DMS79 (cell line): Measurements from ENCODE around the gene ORAI2.
"Not testable (repeated sequence)": the region's sequence is repeated elsewhere in the genome, so short reads cannot be mapped to it uniquely, and the experiment has no call there.

Source experiments
- DNase-seq: peaks from one replicate; lab custom pipeline; 2025; lab: John Stamatoyannopoulos, UW

Gene ORAI2

GRCh38 chr7:102469972-102470825 is 36.8 kb downstream of the ORAI2 start:
- DNase-seq: no peak

DNA sequence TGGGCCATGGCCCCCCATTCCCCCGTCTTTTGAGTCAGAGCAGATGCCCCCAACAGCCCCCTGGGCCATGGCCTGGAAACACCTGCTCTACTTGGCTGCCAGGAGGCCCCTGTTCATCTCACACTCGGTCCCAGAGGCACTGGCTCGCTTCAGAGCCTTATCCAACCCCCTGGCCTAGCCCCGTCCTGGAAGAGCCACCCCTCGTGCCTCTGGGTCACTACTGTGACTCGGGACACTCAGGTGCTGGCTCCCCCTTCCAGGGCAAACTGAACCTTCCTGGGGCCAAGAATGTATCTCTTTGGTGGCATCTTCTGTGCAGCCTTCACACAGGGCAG is 38.4 kb downstream of the ORAI2 start:
- no peak for DNase-seq

DNA sequence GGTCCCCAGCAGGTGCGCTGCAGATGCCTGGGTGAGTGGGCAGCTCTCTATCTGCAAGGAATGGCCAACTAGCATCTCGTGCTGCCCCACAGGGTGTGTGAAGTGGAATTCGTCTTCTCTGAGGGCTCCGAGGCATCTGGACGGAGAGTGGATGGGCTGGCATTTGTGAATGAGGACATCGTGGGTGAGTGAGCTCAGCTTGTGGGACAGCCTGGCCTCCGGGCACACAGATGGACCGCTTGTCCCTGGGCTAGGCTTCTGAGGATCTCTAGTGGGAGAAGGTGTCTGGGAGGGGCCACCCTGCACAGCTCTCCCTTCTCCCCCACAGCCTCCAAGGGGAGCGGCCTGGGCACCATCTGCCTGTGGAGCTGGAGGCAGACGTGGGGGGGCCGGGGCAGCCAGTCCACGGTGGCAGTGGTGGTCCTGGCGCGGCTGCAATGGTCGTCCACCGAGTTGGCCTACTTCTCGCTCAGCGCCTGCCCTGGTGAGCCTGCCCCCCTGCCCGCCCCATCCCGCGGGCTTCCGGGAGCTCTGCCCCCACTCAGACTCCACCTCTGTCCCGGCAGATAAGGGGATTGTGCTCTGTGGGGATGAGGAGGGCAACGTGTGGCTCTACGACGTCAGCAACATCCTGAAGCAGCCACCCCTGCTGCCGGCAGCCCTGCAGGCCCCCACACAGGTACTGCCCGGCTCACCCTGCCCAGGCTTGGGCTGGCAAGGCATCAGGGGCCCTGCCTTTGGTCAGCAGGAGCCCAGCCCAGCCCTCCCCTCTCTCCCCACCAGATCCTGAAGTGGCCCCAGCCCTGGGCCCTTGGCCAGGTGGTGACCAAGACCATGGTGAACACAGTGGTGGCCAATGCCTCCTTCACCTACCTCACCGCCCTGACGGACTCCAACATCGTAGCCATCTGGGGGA is 39.0 kb downstream of the ORAI2 start:
- DNase-seq: no peak

DNA sequence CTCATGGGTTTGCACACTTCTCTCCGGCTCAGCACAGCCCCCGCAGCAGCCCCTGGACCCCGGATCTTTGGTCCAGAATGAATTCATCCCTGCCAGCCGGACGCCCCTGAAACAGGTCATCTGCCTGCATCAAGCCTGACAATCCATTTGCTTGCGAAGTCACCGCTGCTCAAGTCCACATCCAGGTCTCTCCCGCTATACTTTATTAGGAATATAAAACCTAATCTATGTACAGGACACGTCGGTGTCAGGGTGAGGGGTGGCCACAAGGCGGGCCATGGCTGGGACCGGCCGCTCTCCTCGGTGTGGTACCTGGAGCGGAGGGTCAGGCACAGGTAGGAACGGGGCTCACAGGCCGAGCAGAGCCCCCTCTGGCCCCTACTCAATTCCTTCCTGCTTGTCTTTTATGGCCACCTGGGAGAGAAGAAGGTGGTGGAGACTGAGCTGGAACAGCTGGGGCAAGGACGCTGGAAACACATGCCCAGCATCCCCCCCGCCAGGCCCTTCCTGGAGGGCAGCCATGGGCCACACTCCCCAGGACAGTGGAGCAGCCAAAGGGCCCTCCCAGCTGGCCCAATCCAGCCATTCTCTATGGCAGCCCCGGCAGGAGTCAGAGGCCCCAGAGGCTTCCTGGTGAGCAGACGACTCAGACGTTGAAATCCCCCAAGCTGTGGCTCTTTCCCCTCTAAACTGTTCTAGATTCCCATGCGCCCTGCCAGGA is 40.1 kb downstream of the ORAI2 start:
- no peak for DNase-seq

DNA sequence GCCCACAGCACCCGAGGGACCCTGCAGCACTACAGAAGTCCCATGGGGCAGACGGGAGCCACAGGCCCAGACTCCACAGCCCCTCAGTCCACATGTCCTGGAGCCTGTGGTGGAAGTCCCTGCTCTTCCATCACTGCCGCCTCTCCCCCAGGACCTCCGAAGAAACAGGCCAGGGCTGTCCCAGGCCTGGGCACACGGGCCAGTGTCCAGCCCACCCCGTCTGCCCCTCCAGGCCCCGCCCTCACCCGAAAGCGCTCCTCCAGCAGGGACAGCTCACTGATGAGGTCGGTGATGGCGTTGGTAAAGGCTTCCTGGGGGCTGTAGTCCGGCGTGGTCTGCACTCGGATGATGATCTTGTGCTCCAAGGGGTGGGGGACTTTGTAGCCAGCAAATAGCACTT is 40.7 kb downstream of the ORAI2 start:
- not testable (repeated sequence) for DNase-seq

GRCh38 chr7:102474736-102475435 is 41.5 kb downstream of the ORAI2 start:
- DNase-seq: not testable (repeated sequence)

GRCh38 chr7:102478314-102479208 is 45.2 kb downstream of the ORAI2 start, which contains the start of gene POLR2J:
Gene POLR2J, minus strand, starts transcription at chr7:102478922. Its CDS starts 62 bp downstream, at chr7:102478860.
- DNase-seq: not testable (repeated sequence)

- DNase-seq: not testable (repeated sequence)
Observed at GRCh38 chr7:102479209-102479584, 45.8 kb downstream of the ORAI2 start.

GRCh38 chr7:102479982-102480637 is 46.7 kb downstream of the ORAI2 start:
- not testable (repeated sequence) for DNase-seq

GRCh38 chr7:102481962-102482361 is 48.6 kb downstream of the ORAI2 start:
- DNase-seq: not testable (repeated sequence)

GRCh38 chr7:102484317-102484716 is 50.9 kb downstream of the ORAI2 start:
- not testable (repeated sequence) for DNase-seq

GRCh38 chr7:102490529-102491075 is 57.2 kb downstream of the ORAI2 start:
- DNase-seq: not testable (repeated sequence)

- DNase-seq: not testable (repeated sequence)
Observed at GRCh38 chr7:102493220-102493935, 60.0 kb downstream of the ORAI2 start.

DNA sequence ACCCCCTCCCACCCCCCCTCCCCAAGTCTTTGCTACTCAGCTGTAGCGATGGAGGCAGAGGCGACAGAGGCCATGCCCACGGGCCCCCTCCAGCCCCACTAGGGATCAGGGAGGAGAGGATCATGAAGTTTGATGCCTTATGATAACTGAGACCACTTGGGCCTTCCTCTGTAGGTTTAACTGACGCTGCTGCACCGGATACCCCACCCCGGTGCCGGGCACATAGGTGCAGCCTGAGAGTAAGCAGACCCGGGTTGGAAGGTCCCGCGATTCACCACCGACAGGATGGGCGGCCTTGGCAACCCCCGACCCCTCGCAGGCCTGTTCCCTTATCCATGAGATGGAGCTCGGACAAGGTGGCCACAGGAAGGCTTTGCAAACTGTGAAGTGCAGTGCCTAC is 60.7 kb downstream of the ORAI2 start:
- DNase-seq: not testable (repeated sequence)

DNA sequence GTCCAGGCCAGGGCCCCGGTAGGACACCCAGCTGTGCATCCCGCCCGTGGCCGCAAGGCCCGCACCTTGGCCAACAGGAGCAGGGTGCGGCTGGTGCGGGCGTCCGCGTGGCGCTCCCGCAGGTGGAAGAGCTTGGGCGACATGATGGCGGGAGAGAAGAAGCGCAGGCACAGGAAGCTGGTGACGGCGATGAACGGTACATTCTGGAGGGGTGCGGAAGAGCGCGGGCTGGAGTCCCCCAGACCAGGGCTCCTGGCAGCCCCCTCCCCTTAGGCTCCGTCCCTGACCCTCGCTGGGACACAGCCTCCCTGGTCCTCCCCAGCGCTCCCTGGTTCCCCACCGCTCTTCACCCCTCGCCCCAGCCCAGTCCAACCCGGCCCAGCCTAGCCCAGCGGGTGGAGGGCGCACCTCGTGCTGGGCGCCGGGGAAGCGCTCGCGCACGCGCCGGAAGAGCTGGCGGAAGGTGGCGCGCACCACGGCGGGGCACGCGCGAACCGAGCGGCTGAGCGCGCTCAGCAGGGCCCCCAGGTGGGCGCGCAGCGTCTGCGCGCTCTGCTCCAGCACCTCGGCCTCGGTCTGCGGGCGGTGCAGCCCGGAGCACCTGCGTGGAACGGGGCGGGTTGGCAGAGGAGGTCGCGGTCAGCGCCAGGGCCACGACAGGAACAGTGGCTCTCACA is 61.2 kb downstream of the ORAI2 start:
- not testable (repeated sequence) for DNase-seq

DNA sequence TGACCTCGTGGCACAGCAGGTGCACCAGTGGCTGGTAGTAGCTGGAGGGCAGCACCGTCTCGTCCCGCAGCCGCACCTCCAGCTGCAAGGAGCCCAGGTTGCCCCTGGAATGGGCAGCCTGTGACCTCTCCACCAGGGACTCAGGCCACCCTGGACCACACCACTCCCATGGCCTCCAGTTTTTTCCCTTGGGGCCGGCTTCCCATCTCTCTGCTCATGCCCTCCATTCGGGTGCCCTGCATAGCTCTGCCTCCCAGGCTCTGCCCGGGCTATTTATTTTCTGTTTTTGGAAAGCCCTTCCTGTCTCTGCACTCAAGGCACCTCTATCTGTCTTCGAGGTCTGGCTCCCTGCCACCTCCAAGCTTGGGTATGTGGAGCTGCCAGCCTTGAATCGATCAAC is 63.5 kb downstream of the ORAI2 start:
- DNase-seq: not testable (repeated sequence)

GRCh38 chr7:102497308-102497707 is 63.9 kb downstream of the ORAI2 start:
- not testable (repeated sequence) for DNase-seq

DNA sequence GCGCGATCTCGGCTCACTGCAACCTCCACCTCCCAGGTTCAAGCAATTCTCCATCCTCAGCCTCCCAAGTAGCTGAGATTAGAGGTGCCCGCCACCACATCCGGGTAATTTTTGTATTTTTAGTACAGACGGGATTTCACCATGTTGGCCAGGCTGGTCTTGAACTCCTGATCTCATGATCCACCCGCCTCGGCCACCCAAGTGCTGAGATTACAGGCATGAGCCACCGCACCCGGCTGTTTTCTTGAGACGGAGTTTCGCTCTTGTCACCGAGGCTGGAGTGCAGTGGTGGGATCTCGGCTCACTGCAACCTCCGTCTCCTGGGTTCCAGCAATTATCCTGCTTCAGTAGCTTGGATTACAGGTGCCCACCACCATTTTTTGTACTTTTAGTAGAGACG is 64.9 kb downstream of the ORAI2 start:
- not testable (repeated sequence) for DNase-seq
